Measurements from ENCODE around the gene MYOM3.

- TF ChIP-seq, protein P1, sequence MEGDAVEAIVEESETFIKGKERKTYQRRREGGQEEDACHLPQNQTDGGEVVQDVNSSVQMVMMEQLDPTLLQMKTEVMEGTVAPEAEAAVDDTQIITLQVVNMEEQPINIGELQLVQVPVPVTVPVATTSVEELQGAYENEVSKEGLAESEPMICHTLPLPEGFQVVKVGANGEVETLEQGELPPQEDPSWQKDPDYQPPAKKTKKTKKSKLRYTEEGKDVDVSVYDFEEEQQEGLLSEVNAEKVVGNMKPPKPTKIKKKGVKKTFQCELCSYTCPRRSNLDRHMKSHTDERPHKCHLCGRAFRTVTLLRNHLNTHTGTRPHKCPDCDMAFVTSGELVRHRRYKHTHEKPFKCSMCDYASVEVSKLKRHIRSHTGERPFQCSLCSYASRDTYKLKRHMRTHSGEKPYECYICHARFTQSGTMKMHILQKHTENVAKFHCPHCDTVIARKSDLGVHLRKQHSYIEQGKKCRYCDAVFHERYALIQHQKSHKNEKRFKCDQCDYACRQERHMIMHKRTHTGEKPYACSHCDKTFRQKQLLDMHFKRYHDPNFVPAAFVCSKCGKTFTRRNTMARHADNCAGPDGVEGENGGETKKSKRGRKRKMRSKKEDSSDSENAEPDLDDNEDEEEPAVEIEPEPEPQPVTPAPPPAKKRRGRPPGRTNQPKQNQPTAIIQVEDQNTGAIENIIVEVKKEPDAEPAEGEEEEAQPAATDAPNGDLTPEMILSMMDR (IDR thresholded peaks at IDR 0.05; ENCODE audit: low read depth, low read length, poor library complexity, severe bottlenecking) = no peak
- TF ChIP-seq EZH2phosphoT487 (IDR thresholded peaks at IDR 0.05; ENCODE audit: borderline replicate concordance, low read length) = no peak
Observed at GRCh38 chr1:24071941-24072340, 40.0 kb downstream of the MYOM3 start.

Data from DOHH2 (cell line).